Head of caudate nucleus (tissue), 42 donors: ENCODE measurements around the gene NPHS1.
"Not testable (repeated sequence)": the region's sequence is repeated elsewhere in the genome, so short reads cannot be mapped to it uniquely, and the experiment has no call there.

Experiments used
- DNase-seq, 42 donors: peaks; one replicate each; pipeline versions ENCODE4 v3.0.0 to v3.0.0-alpha.2; 2020 to 2021; ENCODE audit warnings: mixed read lengths in 7 of 42
- intact Hi-C: fragments of 100-400 bp; cut with DNase I; formaldehyde crosslinking; loops from one replicate; pipeline ENCODE4 v1.15.0; 2022

The NPHS1 gene

DNA sequence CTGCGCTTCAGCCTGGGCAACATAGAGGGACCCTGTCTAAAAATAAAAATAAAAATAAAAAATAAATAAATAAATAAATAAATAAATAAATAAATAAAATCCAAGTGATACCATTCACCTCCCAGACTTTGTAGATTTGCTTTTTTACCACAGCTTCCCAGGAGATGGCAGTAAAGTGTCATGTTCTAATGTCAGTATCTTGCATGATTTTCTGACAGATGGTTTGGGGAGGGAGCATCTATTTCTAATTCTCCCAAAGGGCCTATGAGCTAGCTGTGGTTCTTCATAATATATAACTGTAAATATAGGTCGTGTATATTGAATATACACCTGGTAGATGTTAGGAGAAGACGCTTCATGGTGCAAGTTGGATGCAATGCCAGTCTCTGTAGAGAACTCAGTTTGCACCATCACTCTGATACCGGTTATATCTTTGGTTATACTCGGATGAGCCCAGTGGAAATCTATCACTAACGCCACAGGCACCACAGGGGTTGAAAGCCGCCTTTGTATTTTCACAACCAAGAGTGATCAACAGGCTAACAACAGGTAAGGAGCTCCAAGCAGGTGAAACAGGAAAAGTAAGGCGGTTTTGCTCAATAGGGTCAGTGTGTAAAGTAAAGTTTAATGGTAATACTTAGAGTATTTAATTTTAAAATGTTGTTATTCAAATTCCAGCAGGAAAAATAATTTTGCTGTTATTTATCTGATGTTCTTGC, 30.0 kb upstream of the NPHS1 start:
- intact Hi-C loops: loop anchor here (2.0 kb wide), 1 partner anchor 53 kb away; no protein-coding TSS in a partner anchor
- peak in 18 of 42 donors; percentile 29 to 84 (median 68) for DNase-seq

DNA sequence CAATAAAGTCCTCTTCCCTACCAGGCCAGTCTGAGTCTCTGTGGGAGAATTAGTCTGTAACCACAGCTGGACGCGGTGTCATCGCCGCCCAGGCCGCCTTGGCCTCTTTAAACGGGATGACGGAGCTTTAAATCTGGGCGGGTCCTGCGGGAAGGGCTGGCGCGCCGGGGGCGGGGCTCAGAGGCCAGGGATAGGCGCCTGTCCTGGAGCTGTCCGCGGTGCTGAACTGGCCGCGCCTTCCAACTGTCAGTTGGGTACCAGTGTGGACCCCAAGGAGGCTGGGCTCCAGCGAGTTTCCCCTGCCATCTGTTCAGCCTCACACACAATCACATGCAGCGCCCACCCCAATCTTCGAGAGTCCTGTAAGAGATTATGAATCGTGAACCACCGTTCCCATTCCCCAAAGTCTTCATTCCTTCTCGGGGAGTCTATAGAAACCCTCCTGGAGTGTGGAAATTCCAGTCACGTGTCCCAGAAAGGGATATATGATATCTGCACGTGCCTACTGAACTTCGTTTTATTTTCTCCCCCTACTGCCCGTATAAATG, 27.5 kb upstream of the NPHS1 start:
- peak; percentile 64 to 96 (median 85) for DNase-seq
- intact Hi-C loops: no loop called here

DNA sequence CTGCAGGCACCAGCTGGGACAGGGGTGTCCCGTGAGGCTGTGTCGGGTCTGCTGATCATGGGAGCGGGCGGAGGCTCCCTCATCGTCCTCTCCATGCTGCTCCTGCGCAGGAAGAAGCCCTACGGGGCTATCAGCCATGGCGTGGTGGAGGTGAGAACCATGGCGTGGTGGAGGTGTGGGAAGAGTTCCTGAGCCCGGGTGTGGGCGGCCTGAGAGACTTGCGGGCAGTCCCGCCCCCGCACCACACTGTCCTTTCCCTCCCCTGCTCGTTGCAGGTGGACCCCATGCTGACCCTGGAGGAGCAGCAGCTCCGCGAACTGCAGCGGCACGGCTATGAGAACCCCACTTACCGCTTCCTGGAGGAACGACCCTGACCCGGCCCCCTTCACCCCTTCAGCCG, 26.8 kb upstream of the NPHS1 start:
- intact Hi-C loops: no loop called here
- no peak for DNase-seq

DNA sequence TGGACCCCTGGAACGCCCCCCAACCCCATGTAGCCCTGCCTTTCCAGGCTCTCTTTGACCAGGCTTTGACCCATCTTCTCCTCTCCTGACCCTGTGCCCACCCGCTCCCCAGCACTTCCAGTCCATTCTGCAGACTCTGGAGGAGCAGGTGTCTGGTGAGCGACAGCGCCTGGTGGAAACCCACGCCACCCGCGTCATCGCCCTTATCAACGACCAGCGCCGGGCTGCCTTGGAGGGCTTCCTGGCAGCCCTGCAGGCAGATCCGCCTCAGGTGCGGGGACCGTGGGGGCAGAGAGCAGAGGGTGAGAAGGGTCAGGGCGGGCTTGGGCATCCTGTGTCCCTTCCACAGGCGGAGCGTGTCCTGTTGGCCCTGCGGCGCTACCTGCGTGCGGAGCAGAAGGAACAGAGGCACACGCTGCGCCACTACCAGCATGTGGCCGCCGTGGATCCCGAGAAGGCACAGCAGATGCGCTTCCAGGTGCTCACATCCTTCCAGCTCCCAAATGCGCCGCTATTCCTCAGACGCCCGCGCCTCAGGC, 22.2 kb upstream of the NPHS1 start:
- no peak for DNase-seq
- intact Hi-C loops: no loop called here

DNA sequence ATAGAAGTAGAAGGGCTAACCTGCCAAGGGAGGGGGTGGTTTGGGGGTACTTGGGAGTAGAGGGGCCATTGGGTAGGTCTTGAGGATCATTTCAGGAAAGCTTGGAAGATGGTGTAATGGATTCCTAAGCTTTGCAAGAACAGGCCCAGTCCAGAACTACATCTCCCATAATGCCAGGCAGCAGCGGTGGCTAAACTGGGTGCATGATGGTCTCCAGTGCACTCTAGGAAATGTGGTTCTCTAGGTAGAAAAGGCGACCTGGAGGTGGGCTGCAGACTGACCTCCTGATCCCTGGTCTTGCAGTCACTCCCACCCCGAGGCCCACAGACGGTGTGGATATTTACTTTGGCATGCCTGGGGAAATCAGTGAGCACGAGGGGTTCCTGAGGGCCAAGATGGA, 19.9 kb upstream of the NPHS1 start:
- intact Hi-C loops: no loop called here
- DNase-seq: no peak

DNA sequence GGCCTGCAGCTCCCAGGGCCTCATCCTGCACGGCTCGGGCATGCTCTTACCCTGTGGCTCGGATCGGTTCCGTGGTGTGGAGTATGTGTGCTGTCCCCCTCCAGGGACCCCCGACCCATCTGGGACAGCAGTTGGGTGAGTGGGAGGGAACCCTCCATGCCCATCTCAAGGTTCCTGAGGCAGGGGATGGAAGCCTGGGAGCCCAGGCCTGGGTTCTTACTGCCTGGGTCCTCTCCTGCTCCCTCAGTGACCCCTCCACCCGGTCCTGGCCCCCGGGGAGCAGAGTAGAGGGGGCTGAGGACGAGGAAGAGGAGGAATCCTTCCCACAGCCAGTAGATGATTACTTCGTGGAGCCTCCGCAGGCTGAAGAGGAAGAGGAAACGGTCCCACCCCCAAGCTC, 19.3 kb upstream of the NPHS1 start:
- intact Hi-C loops: no loop called here
- DNase-seq: no peak

DNA sequence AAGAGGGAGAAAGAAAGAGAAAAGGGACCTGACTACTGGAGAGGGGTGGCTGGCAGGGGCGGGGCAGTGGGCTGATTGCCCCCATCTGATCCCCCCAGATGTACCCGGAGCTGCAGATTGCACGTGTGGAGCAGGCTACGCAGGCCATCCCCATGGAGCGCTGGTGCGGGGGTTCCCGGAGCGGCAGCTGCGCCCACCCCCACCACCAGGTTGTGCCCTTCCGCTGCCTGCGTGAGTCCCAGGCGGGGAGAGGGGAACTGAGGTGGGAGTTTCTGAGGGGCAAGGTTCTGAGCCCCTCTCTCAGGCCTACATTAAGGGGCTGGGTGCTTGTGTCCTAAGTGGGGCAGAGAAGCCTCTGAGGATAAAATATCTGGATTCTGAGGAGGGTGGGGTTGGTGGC, 18.5 kb upstream of the NPHS1 start:
- intact Hi-C loops: no loop called here
- no peak for DNase-seq

DNA sequence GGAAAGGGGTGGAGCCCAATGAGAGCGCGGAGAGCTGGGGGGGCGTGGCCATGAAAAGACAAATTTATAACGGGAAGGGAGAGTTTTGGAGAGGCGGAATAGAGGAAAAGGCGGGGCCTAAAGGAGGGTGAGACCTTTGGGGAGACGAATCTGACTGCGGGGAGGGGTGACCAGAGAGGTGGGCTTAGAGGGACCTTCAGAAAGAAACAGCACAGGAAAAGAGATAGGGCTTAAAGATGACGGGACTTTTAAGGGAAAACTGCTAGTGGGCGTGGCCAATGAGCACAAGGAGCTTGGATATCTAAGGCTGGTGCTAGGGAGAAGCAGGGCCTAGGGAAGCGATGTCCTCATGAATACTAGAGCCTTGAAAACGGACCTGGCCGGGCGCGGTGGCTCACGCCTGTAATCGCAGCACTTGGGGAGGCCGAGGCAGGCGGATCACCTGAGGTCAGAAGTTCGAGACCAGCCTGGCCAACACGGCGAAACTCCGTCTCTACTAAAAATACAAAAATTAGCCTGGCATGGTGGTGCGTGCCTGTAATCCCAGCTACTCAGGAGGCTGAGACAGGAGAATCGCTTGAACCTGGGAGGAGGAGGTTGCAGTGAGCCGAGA, 17.9 kb upstream of the NPHS1 start:
- intact Hi-C loops: not testable (repeated sequence)
- peak in 33 of 42 donors; percentile 14 to 75 (median 52) for DNase-seq

- DNase-seq: peak; percentile 84 to 97 (median 92)
- intact Hi-C loops: loop anchor here (5.0 kb wide), 1 partner anchor 92 kb away; the partner anchor contains the start of gene ARHGAP33
Measured at GRCh38 chr19:35869327-35870123, 17.2 kb upstream of the NPHS1 start.

- DNase-seq: peak in 4 of 42 donors; percentile 14 to 34 (median 23)
- intact Hi-C loops: loop anchor here (5.0 kb wide), 1 partner anchor 92 kb away; the partner anchor contains the start of gene ARHGAP33
Measured at GRCh38 chr19:35868823-35869326, 16.6 kb upstream of the NPHS1 start.

DNA sequence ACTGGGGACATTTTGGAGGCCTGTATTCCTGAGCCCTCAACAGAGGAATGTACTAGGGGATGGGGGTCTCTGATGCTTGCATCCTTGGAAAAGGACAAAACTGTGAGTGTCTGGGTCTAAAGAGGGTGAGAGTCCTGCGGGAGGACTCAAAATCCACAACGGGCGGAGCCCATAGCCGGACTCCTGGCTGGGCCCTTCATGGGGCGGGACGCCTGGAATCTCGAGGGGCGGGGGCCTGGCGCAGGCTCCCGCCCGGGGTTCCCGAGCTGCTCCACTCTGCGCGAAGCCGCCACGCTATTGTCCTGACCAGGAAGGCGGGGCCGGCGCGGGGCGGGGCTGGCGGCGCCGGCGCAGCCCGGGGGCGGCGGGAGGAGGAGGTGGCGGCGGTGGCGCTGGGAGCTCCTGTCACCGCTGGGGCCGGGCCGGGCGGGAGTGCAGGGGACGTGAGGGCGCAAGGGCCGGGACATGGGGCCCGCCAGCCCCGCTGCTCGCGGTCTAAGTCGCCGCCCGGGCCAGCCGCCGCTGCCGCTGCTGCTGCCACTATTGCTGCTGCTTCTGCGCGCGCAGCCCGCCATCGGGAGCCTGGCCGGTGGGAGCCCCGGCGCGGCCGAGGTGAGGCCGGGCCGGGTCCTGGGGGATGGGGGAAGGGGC, 16.0 kb upstream of the NPHS1 start, which contains the start of gene APLP1:
APLP1 (plus strand) TSS at position 403 of the 651 bp plus-strand sequence; CDS start at position 466, 63 bp downstream.
- DNase-seq: peak; percentile 82 to 98 (median 96)
- intact Hi-C loops: loop anchor here (5.0 kb wide), 1 partner anchor 91 kb away; the partner anchor contains the start of gene ARHGAP33

DNA sequence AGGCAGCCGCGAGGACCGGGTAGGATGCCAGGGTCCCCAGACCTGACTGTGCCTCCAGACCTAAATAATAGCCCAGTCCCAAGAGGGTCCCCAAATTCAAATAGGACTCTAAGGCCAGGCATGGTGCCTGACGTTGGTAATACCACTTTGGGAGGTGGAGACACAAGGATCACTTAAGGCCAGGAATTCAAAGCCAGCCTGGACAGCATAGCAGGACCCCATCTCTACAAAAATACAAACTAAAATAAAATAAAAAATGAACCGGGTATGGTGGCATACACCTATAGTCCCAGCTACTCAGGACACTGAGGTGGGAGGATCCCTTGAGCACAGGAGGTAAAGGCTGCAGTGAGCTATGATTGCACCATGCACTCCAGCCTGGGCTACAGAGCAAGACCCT, 10.7 kb upstream of the NPHS1 start:
- intact Hi-C loops: no loop called here
- no peak for DNase-seq

DNA sequence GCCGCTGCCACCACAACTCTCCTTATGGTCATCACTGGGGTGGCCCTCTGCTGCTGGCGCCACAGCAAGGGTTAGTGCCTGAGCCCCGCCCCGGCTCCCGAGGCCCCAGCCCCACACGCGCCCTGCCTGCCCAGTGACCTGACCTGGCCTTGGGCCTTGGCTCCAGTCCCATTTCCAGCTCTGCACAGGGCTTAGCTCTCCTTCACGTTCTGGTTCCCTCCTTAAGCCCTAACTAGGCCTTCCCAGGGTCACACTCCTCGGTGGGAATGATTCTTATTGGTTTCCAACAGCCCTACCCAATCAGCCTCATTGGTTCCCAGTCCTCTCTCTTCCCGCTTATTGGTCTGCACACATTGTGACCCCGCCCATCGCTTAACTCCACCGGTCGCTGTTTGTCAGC, 10.2 kb upstream of the NPHS1 start:
- intact Hi-C loops: no loop called here
- no peak for DNase-seq

- intact Hi-C loops: no loop called here
- no peak for DNase-seq
Measured at GRCh38 chr19:35861640-35862160, 9.4 kb upstream of the NPHS1 start.

- intact Hi-C loops: no loop called here
- DNase-seq: no peak
Measured at GRCh38 chr19:35860818-35861639, 8.7 kb upstream of the NPHS1 start.

DNA sequence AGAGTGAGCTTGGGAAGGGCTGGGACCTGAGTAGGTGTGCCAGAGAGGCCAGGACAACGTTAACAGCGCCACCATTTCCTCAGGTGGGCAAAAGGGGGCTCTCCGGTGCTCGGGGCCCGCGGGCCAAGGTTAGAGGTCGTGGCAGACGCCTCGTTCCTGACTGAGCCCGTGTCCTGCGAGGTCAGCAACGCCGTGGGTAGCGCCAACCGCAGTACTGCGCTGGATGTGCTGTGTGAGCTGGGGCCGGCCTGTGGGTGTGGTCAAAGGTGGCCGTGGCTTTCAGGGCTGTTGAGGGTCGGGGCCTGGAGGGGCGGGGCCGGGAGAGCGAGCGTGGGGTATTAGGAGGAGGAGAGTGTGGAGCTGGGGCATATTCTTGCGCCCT, 8.1 kb upstream of the NPHS1 start:
- intact Hi-C loops: no loop called here

DNA sequence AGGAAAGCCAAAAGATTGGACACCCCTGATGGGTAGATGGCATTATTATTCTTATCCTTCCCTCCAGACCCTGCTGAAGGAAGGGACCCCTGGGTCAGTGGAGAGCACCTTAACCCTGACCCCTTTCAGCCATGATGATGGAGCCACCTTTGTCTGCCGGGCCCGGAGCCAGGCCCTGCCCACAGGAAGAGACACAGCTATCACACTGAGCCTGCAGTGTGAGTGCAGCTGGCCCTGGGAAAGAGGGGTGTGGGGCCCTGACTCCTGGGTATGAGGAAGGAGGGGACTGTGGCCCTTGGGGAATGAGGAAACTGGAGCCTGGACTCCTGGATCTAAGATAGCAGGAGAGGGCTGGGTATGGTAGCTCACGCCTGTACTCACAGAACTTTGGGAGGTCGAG, 7.1 kb upstream of the NPHS1 start:
- no peak for DNase-seq
- intact Hi-C loops: no loop called here

More for the DNA sequence above, 8.1 kb upstream of the NPHS1 start:
- no peak for DNase-seq
